Measurements from ENCODE around the gene CYP4F22.
"Not testable (repeated sequence)": the region's sequence is repeated elsewhere in the genome, so short reads cannot be mapped to it uniquely, and the experiment has no call there.

Gene CYP4F22

DNA sequence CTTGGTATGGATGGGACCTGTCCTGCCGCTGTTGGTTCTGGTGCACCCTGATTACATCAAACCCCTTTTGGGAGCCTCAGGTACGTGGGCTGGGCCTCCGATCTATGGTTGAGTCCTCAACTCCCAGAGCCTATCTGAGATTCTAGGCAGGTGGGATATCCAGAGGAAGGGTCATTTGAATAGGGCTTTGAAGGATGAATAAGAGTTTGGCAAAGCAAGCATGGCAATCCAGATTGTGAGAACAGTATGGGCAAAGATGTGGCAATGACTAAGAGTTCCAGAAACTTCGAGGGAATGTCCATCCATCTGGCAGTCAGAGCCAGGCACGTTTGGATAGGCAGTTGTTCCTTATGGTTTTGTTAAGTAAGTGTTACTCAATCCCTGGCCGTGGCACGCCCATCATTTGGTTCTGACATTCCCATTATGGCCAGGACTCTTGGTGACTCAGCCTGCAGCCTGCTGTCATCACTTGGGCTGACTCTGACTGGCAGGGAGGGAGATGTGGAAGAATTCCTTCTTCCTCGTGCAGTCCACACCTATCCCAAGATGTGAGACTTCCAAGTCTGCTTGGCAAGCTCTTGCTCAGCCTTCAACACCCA lies 21.5 kb downstream of the CYP4F22 start:
- no peak overlapping the region for H3K4me3 ChIP-seq (ENCODE audit: low read length)
- TF ChIP-seq, protein P1, sequence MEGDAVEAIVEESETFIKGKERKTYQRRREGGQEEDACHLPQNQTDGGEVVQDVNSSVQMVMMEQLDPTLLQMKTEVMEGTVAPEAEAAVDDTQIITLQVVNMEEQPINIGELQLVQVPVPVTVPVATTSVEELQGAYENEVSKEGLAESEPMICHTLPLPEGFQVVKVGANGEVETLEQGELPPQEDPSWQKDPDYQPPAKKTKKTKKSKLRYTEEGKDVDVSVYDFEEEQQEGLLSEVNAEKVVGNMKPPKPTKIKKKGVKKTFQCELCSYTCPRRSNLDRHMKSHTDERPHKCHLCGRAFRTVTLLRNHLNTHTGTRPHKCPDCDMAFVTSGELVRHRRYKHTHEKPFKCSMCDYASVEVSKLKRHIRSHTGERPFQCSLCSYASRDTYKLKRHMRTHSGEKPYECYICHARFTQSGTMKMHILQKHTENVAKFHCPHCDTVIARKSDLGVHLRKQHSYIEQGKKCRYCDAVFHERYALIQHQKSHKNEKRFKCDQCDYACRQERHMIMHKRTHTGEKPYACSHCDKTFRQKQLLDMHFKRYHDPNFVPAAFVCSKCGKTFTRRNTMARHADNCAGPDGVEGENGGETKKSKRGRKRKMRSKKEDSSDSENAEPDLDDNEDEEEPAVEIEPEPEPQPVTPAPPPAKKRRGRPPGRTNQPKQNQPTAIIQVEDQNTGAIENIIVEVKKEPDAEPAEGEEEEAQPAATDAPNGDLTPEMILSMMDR (conservative IDR thresholded peaks at IDR 0.05; ENCODE audit: low read depth, low read length): no peak
- no peak for DNase-seq (ENCODE audit: low read depth)

- TF ChIP-seq, protein P1 (conservative IDR thresholded peaks at IDR 0.05; ENCODE audit: low read depth, low read length): no peak
- no peak overlapping the region for H3K4me3 ChIP-seq (ENCODE audit: low read length)
- DNase-seq (ENCODE audit: low read depth): no peak
Measured at GRCh38 chr19:15532779-15533521, 24.6 kb downstream of the CYP4F22 start.

DNA sequence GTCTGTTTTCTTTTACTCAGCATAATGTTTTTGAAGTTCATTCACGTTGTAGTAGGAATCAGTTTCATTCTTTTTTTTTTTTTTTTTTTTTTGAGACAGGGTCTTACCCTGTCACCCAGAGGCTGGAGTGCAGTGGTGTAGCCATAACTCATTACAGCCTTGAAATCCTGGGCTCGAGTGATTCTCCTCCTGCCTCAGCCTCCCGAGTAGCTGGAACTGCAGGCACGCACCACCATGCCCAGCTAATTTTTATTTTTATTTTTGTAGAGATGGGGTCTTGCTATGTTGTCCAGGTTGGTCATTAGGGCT lies 25.2 kb downstream of the CYP4F22 start:
- H3K4me3 ChIP-seq (ENCODE audit: low read length); DNase-seq (ENCODE audit: low read depth): not testable (repeated sequence)

- H3K4me3 ChIP-seq (ENCODE audit: low read length): no peak overlapping the region
- TF ChIP-seq, protein P1 (conservative IDR thresholded peaks at IDR 0.05; ENCODE audit: low read depth, low read length): no peak
- DNase-seq (ENCODE audit: low read depth): no peak
Measured at GRCh38 chr19:15534957-15535864, 26.9 kb downstream of the CYP4F22 start.

DNA sequence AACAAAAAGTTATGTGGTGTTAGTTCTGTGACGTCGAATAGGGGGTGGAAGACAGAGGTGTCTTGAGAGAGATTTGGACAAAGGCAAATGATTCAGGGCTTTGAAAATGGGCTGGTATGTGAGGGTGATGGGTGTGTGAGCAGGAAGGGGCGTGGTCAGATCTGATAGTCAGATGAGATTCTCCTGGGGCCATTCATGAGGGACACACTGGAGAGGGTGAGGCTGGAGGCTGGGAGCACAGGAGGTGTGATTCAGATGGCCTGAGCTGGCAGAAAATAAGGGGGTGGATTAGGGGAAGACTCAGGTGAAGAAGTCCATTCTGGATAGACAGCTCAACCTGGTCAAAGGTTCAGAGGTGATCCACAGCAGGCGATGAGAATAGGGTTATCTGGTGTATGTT lies 28.0 kb downstream of the CYP4F22 start:
- no peak for DNase-seq (ENCODE audit: low read depth)
- H3K4me3 ChIP-seq (ENCODE audit: low read length): no peak overlapping the region
- TF ChIP-seq, protein P1 (conservative IDR thresholded peaks at IDR 0.05; ENCODE audit: low read depth, low read length): no peak

GRCh38 chr19:15538774-15539173 lies 30.4 kb downstream of the CYP4F22 start:
- TF ChIP-seq, protein P1 (conservative IDR thresholded peaks at IDR 0.05; ENCODE audit: low read depth, low read length): no peak
- no peak for DNase-seq (ENCODE audit: low read depth)
- H3K4me3 ChIP-seq (ENCODE audit: low read length): no peak overlapping the region

DNA sequence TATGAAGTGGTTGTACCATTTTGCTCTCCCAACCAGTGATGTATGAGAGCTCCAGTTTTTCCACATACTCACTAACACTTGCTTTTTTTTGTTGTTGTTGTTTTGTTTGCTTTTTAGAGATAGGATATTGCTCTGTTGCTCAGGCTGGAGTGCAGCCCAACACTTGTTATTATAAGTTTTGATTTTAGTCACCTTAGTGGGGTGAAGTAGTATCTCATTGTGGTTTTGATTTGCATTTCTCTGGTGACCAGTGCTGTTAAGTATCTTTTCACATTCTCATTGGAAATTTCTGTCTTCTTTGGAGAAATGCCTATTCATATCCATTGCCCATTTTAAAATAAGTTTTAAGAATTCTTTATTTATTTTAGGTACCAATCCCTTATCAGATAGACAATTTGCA lies 31.3 kb downstream of the CYP4F22 start:
- TF ChIP-seq, protein P1 (conservative IDR thresholded peaks at IDR 0.05; ENCODE audit: low read depth, low read length): no peak
- no peak for DNase-seq (ENCODE audit: low read depth)
- H3K4me3 ChIP-seq (ENCODE audit: low read length): no peak overlapping the region
